Measurements from ENCODE around the gene GPANK1. TPM values are rescaled to one million over a fixed set of nuclear protein-coding genes. Genes with fewer than 3 reads are reported as not detected.

Gene GPANK1
- total and polyA plus RNA-seq, 2 of the 4 experiments (the other 2 are of a cell fraction), result 6.1 to 13.8 TPM

- in situ Hi-C loops (cut with MboI; ENCODE audit: low sequenced_read_pairs), result no loop called here
- H3K4me3 ChIP-seq (ENCODE audit: insufficient read depth, low read depth, low read length), result peak within 1 kb of the TSS; percentile 81
- H3K9me3 ChIP-seq (ENCODE audit: control insufficient read depth, insufficient read depth, low read length), result no peaks in the 10 kb centered on the region
- no peak within 1 kb of the TSS for H2BK20ac ChIP-seq (ENCODE audit: low read depth, low read length)
- BruUV-seq (replicated peaks), result no TSS peak
- H3K4me2 ChIP-seq (ENCODE audit: low read depth, low read length), result peak within 1 kb of the TSS; percentile 98
- peaks cover 6 to 38% of the 10 kb centered on the region in 2 experiments for H3K79me1 ChIP-seq (ENCODE audit: low read depth in 1 of 2, low read length in 2 of 2)
- peak within 1 kb of the TSS; percentile 100 for H2AK9ac ChIP-seq (replicated peaks; ENCODE audit: low read depth, low read length, poor library complexity)
- POLR2A ChIA-PET (ENCODE audit: unreplicated experiment), result no interaction called here
- CTCF ChIA-PET, result no interaction called here
- H4K8ac ChIP-seq (ENCODE audit: low read depth in 2 of 2, low read length in 2 of 2), result peak within 1 kb of the TSS; percentile 99
- peaks cover 29% of the 10 kb centered on the region for H3K36me3 ChIP-seq (ENCODE audit: control insufficient read depth, insufficient read depth, low read length)
- peak within 1 kb of the TSS; percentile 78 for H3K18ac ChIP-seq (ENCODE audit: low read depth, low read length)
- peak within 1 kb of the TSS; percentile 97 for H2AK5ac ChIP-seq (ENCODE audit: low read depth, low read length)
- H3K27ac ChIP-seq (ENCODE audit: insufficient read depth, low read length), result peak within 1 kb of the TSS; percentile 99
- H2AFZ ChIP-seq (replicated peaks; ENCODE audit: low read length, poor library complexity), result peak within 1 kb of the TSS; percentile 99
- peak; percentile 79 for ATAC-seq (ENCODE audit: low read depth)
- dilution Hi-C loops (cut with HindIII; ENCODE audit: low sequenced_read_pairs, unreplicated experiment), result no loop called here
- peaks cover 6% of the 10 kb centered on the region for H3K9me1 ChIP-seq (ENCODE audit: insufficient read depth, low read length)
- H2BK15ac ChIP-seq (ENCODE audit: low read depth, low read length), result peak within 1 kb of the TSS; percentile 71; the same call in 2 of the 3 replicates
- H3K4ac ChIP-seq (ENCODE audit: low read depth, low read length), result peak within 1 kb of the TSS; percentile 98
- intact Hi-C loops (cut with micrococcal nuclease), result loop anchor here (1.0 kb wide), 1 partner anchor 32 kb away; the partner anchor contains the start of gene BAG6
- H3K23ac ChIP-seq (ENCODE audit: low read depth, low read length), result peak within 1 kb of the TSS; percentile 99
- H4K91ac ChIP-seq (ENCODE audit: insufficient read depth, low read depth, low read length), result peak within 1 kb of the TSS; percentile 98
- H4K20me1 ChIP-seq (ENCODE audit: insufficient read depth, low read length), result peaks cover 44% of the 10 kb centered on the region
- peak within 1 kb of the TSS; percentile 97 for H3K56ac ChIP-seq (ENCODE audit: extremely low read depth, insufficient read depth, low read length)
- peak within 1 kb of the TSS; percentile 82 for H2BK120ac ChIP-seq (ENCODE audit: low read depth, low read length)
- H2BK5ac ChIP-seq (ENCODE audit: low read depth, low read length, poor library complexity, severe bottlenecking), result peak within 1 kb of the TSS; percentile 98
- H3K14ac ChIP-seq (replicated peaks; ENCODE audit: low read depth, low read length), result peak within 1 kb of the TSS; percentile 100
- H3K9ac ChIP-seq (ENCODE audit: low read depth, low read length), result peak within 1 kb of the TSS; percentile 100
- H3K27me3 ChIP-seq (ENCODE audit: control insufficient read depth, insufficient read depth, low read length), result no peaks in the 10 kb centered on the region
- peak within 1 kb of the TSS; percentile 79 for H4K5ac ChIP-seq (ENCODE audit: low read depth, low read length)
- 0% methylated on average over 14 of the region's 67 CpGs; no CpG with 5 or more reads in 1 of the 2 experiments for WGBS, 2 experiments (ENCODE audit: extremely low coverage in 2 of 2, insufficient read length in 1 of 2)
- TF ChIP-seq POLR2A (IDR thresholded peaks at IDR 0.05; ENCODE audit: low read depth, low read length) (peak; percentile 91), MXI1 (IDR thresholded peaks at IDR 0.05; ENCODE audit: borderline replicate concordance, low read depth, low read length) (no peak), MAZ (IDR thresholded peaks at IDR 0.05; ENCODE audit: borderline replicate concordance, low read depth, low read length) (peak; percentile 99), CHD1 (IDR thresholded peaks at IDR 0.05; ENCODE audit: low read depth, low read length) (peak; percentile 78; the same call in 1 of the 2 replicates), RFX5 (IDR thresholded peaks at IDR 0.05; ENCODE audit: low read depth, low read length) (no peak), BHLHE40 (IDR thresholded peaks at IDR 0.05; ENCODE audit: low read depth, low read length) (no peak), CEBPB (IDR thresholded peaks at IDR 0.05; ENCODE audit: low read depth, low read length) (no peak), FOS (IDR thresholded peaks at IDR 0.05; ENCODE audit: low read depth, low read length) (no peak)
- TF ChIP-seq, protein P1, sequence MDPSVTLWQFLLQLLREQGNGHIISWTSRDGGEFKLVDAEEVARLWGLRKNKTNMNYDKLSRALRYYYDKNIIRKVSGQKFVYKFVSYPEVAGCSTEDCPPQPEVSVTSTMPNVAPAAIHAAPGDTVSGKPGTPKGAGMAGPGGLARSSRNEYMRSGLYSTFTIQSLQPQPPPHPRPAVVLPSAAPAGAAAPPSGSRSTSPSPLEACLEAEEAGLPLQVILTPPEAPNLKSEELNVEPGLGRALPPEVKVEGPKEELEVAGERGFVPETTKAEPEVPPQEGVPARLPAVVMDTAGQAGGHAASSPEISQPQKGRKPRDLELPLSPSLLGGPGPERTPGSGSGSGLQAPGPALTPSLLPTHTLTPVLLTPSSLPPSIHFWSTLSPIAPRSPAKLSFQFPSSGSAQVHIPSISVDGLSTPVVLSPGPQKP (IDR thresholded peaks at IDR 0.05; ENCODE audit: borderline replicate concordance, low read depth, low read length), result no peak
- no peaks in the 10 kb centered on the region for H3K4me1 ChIP-seq (ENCODE audit: control insufficient read depth, insufficient read depth, low read length)
- DNase-seq, result peak; percentile 59
Measured at GRCh38 chr6:31620586-31621319, 44.0 kb downstream of the GPANK1 start, which contains the start of gene PRRC2A. PRRC2A (plus strand) TSS chr6:31620715; CDS start chr6:31622790, 2,075 bp downstream.

Data from IMR-90 (cell line).